Measurements from ENCODE around the gene NR4A1. TPM values are rescaled to one million over a fixed set of nuclear protein-coding genes. Genes with fewer than 3 reads are reported as not detected.
A peak's percentile ranks its signal among the peaks of the same experiment; 100 is the strongest.

The NR4A1 gene
- total RNA-seq = 100 to 1,000 TPM in 3 of 4 donors, 10 to 100 TPM in 1; 41.7 to 276 (median 167) TPM
- 10 to 100 TPM; 31.2 to 65.9 (median 45.0) TPM for polyA plus RNA-seq

GRCh38 chr12:52050758-52051541 lies at the start of gene NR4A1:
Gene NR4A1 (plus strand): TSS chr12:52051442. CDS start chr12:52054329, 2,887 bp downstream.
- peaks cover under 1 to 13% (median 10%) of the 10 kb centered on the region in 4 donors for H3K36me3 ChIP-seq
- DNase-seq = peak; percentile 100
- H3K9me3 ChIP-seq = no peaks in the 10 kb centered on the region
- H3K27ac ChIP-seq = peak within 1 kb of the TSS; percentile 94 to 100 (median 96)
- TF ChIP-seq POLR2AphosphoS5 (IDR thresholded peaks at IDR 0.05) = peak; percentile 100
- peak; percentile 98 for TF ChIP-seq POLR2A (IDR thresholded peaks at IDR 0.05)
- peak; percentile 95 to 100 (median 98) for TF ChIP-seq EP300 (IDR thresholded peaks at IDR 0.05)
- no peak for TF ChIP-seq CTCF (IDR thresholded peaks at IDR 0.05)
- intact Hi-C loops (cut with DNase I) = loop anchor here (2.0 kb wide), 1 partner anchor 18 kb away; no protein-coding TSS in a partner anchor
- H3K4me3 ChIP-seq = peak within 1 kb of the TSS; percentile 67 to 77 (median 68)
- WGBS, 2 donors = 0 to 1% methylated on average over 77 of the region's 77 CpGs
- peaks cover 0 to 66% (median 57%) of the 10 kb centered on the region in 4 donors for H3K4me1 ChIP-seq
- H3K27me3 ChIP-seq = no peaks in the 10 kb centered on the region

- WGBS, 2 donors = 88 to 90% methylated on average over 8 of the region's 8 CpGs
- Histone ChIP-seq H3K27ac (no peak overlapping the region), H3K9me3 (no peaks in the 10 kb centered on the region), H3K4me1 (peaks cover 0 to 21% (median 18%) of the 10 kb centered on the region in 4 donors), H3K36me3 (peaks cover 0 to 1% (median 0%) of the 10 kb centered on the region in 4 donors), H3K27me3 (peaks cover 12 to 43% (median 37%) of the 10 kb centered on the region in 3 donors), H3K4me3 (no peak overlapping the region)
- TF ChIP-seq EP300 (IDR thresholded peaks at IDR 0.05) (no peak), CTCF (IDR thresholded peaks at IDR 0.05) (no peak), POLR2AphosphoS5 (IDR thresholded peaks at IDR 0.05) (no peak), POLR2A (IDR thresholded peaks at IDR 0.05) (no peak)
- no peak for DNase-seq
- intact Hi-C loops (cut with DNase I) = no loop called here
These were observed 48.2 kb upstream of the NR4A1 start for GRCh38 chr12:52003016-52003550.

GRCh38 chr12:52003591-52003990 lies 47.7 kb upstream of the NR4A1 start:
- no peak for DNase-seq
- intact Hi-C loops (cut with DNase I) = no loop called here
- Histone ChIP-seq H3K4me1 (peaks cover 0 to 23% (median 18%) of the 10 kb centered on the region in 4 donors), H3K27me3 (peaks cover 12 to 43% (median 37%) of the 10 kb centered on the region in 3 donors), H3K4me3 (no peak overlapping the region), H3K9me3 (no peaks in the 10 kb centered on the region), H3K36me3 (no peaks in the 10 kb centered on the region), H3K27ac (no peak overlapping the region)
- WGBS, 2 donors = 68 to 75% methylated on average over 6 of the region's 6 CpGs
- TF ChIP-seq POLR2A (IDR thresholded peaks at IDR 0.05) (no peak), EP300 (IDR thresholded peaks at IDR 0.05) (no peak), POLR2AphosphoS5 (IDR thresholded peaks at IDR 0.05) (no peak), CTCF (IDR thresholded peaks at IDR 0.05) (no peak)

GRCh38 chr12:52004042-52004648 lies 47.1 kb upstream of the NR4A1 start:
- 46 to 61% methylated on average over 5 of the region's 5 CpGs for WGBS, 2 donors
- peaks cover 0 to 27% (median 19%) of the 10 kb centered on the region in 4 donors for H3K4me1 ChIP-seq
- H3K27ac ChIP-seq = no peak overlapping the region
- intact Hi-C loops (cut with DNase I) = loop anchor here (1.0 kb wide), 1 partner anchor 19 kb away; no protein-coding TSS in a partner anchor
- peak; percentile 29 to 69 (median 64) for TF ChIP-seq CTCF (IDR thresholded peaks at IDR 0.05)
- TF ChIP-seq POLR2A (IDR thresholded peaks at IDR 0.05) = no peak
- peaks cover 12 to 43% (median 37%) of the 10 kb centered on the region in 3 donors for H3K27me3 ChIP-seq
- DNase-seq = peak; percentile 82
- no peaks in the 10 kb centered on the region for H3K9me3 ChIP-seq
- no peak overlapping the region for H3K4me3 ChIP-seq
- no peaks in the 10 kb centered on the region for H3K36me3 ChIP-seq
